Putamen (tissue), 1 donor: ENCODE measurements around the gene GAL3ST2.
"Not testable (repeated sequence)": the region's sequence is repeated elsewhere in the genome, so short reads cannot be mapped to it uniquely, and the experiment has no call there.

ENCODE experiments used
- DNase-seq: peaks from one replicate; pipeline ENCODE4 v3.0.0-alpha.2; 2016; ENCODE audit warnings: low spot score

GAL3ST2 gene

DNA sequence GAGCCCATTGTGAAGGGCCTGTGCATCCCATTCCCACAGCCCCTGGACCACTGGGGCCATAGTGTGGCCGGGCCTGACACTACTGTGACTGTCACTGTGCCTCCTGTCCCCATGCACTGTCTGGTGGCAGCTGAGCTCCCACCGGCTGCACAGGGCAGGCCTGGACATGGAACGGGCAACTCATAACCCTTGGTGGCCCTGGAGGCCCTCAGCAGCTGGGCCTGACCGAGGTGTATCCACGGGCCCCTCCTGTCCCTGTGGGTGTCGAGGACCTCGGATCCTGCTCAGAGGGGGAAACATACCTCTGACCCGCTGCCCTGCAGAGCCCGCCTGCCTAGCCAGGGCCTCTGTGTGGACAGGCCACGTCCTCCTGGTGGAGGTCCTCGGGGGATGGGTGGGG is 7.8 kb upstream of the GAL3ST2 start:
- no peak for DNase-seq

GRCh38 chr2:241769819-241770184 is 6.8 kb upstream of the GAL3ST2 start:
- no peak for DNase-seq

DNA sequence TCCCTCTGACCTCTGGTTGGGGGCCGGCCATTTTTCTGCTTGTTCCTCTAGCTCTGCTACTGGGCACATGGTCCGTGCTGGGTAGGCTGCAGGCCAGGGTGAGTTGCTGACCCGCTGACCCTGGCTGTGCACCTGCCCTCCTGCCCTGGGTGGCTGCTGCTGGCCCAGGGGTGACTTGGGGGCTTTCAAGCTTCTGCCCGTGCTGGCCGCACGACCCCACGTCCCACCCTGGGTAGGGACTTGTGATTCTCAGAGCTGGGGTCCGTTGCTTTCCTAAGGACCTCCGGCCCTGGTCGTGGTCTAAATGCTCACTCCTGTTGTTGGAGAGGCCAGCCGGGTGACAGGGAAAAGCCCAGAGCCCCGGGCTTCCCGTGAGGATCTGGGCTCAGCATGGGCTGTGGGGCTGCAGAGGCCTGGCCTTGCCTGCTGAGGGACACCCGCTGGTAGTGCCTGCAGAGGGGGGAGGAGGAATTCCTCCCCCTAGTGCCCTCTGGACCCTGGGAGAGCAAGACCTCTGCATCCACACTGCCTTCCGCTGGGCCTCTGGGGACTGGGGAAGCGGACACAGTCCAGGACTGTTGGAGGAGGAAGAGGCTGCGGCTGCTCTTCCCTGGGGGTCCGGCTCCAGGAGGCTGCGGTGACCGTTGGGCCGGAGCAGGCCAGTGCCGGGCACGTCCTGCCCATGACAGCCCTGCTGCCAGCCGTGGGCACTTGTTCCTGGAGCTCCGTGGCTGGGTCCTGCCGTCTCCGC is 6.3 kb upstream of the GAL3ST2 start:
- no peak for DNase-seq

DNA sequence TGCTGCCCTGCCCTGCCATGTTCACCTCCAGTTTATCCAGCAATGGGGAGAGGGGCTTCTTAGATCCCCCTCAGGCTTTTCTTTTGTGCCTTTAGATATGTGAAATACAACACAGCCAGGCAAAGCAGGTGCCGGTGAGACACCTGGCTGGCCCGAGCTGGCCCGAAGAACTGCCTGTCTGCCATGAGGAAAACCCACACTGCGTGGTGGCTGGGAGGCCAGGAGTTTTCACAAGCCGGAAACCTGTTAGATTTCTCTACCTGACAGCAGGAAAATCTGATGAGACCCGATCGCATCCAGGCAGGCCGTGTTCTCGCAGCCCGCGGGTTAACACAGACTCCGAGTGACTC is 5.7 kb upstream of the GAL3ST2 start:
- no peak for DNase-seq

DNA sequence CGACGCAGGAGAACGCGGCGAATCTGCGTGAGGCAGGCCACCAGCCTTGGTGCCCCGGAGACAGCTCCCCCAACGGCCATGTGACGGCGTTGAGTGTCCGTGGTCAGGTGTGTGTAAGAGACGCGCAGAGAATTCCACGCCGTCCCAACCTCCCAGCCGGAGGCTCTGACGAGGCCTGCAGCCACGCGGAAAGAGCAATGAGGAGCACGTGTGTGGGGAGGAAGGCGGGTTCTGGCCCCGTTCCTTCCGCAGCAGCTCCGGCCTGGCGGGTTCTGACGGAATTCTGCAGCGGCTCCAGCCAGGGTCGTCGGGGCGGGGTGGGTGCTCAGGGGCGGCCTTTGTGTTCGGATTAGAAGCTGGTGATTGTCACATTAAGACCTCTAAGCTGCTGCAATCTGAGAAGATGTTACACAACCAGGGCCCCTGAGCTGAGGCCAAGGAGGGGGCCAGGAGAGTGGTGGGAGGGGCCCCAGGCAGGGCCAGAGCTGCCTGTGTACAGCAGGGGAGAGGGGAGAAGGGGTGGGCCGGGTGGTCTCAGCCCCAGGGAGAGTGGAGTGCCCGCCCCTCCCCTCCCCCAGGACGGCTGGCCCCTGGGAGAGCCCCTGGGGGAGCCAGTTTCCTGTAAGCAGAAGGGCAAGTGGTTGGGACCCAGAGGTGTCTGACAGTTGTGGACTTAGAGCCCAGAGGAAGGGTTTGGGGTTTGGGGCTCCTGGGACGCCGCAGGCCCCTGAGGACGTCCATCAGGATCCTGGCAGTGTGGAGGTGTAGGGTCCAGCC is 5.1 kb upstream of the GAL3ST2 start:
- DNase-seq: no peak

- no peak for DNase-seq
Measured at GRCh38 chr2:241772063-241772499, 4.5 kb upstream of the GAL3ST2 start.

- DNase-seq: no peak
Measured at GRCh38 chr2:241773511-241774418, 2.9 kb upstream of the GAL3ST2 start.

- DNase-seq: no peak
Measured at GRCh38 chr2:241774419-241775222, 2.0 kb upstream of the GAL3ST2 start.

- no peak for DNase-seq
Measured at GRCh38 chr2:241775223-241776177, 1.1 kb upstream of the GAL3ST2 start.

GRCh38 chr2:241777170-241777685 is 606 bp downstream of the GAL3ST2 start:
- no peak for DNase-seq

DNA sequence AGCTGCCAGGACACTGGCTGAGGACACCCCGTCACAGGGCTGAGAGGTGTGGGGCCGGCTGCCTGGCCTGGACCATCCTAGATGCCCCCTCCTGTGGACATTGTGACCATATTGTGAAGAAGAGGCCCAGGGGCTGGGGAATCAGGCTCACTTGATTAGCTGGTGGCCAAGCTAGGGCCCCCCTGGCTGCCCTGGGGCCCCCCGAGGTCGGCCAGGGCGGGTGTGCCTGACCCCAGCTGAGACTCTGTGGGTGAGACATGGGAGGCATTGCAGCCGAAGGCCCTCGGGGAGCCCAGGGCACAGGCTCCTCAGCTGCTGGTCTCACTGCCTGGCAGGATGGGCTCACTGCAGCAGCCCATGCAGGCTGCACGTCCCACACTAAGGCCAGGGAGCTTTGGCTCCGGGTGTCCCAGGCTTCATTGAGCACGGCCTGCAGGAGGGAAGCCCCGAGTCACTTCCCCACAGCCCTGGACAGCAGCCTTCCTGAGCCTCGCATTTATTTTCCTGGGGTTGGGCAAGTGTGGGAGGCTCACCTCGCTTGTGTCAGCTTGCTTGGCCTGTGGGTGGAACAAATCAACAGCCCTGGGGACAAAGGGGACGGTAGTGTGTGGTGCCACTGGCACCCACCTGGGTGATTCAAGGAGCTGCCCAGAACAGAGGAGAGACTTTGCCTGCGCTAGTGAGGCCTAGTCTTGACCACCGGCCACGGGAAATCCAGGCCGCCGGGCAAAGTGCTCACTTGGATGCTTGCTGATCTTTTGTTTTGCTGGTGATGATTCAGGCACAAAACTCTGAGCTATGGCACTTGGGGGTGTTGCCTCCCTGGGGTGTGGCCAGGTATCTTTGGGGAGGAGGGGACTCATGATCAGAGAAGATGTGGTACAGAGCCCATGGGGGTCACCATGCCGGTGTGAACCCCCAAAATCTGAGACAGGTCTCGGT is 1.3 kb downstream of the GAL3ST2 start:
- no peak for DNase-seq

GRCh38 chr2:241780939-241781569 is 4.4 kb downstream of the GAL3ST2 start:
- DNase-seq: no peak

DNA sequence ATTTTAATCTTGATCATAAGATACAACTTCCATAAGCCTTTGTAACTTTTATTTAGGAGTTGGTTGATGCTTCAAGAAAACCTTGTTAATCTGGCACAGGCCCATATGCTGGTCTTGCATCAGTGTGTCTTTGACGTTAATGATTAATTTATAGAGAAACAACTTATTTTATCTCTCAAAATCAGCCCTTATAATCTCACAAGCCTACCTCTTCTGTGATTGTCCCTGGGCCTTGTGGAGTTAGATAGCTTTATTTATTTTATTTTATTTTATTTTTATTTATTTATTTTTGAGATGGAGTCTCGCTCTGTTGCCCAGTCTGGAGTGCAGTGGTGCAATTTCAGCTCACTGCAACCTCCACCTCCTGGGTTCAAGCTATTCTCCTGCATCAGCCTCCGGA is 5.4 kb downstream of the GAL3ST2 start:
- not testable (repeated sequence) for DNase-seq

DNA sequence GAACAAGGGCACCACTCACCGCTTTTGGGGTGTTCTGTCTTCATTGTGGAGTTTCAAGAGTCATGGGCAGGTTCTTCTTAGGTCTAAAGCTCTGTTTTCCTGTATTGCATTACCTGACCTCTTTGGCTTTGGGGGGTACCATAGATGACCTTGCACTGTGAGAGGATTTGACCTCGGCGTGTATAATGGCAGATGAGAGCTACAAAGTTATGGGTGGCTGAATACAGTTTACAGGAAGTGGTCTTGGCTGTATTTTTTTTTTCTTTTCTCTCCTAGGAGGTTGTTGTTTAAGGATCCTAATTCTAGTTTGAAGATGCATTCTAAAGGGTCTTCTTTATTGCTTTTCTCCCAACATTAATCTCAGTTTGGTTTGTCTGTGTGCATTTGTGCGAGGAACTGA is 11.5 kb downstream of the GAL3ST2 start:
- DNase-seq: no peak

- no peak for DNase-seq
Measured at GRCh38 chr2:241788572-241788971, 11.9 kb downstream of the GAL3ST2 start.

- not testable (repeated sequence) for DNase-seq
Measured at GRCh38 chr2:241791385-241791784, 14.8 kb downstream of the GAL3ST2 start.

DNA sequence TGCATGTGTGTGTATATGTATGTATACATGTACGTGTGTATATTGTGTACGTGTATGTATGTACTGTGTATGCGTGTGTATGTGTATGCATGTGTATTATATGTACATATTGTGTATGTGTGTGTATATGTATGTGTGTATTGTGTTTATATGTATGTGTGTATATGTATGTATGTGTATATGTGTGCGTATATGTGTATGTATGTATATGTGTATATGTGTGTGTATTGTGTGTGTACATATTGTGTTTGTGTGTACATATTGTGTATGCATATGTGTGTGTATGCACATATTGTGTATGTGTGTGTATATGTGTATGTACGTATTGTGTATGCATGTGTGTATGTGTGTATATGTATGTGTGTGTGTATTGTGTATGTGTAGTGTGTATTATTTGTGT is 16.8 kb downstream of the GAL3ST2 start:
- no peak for DNase-seq

DNA sequence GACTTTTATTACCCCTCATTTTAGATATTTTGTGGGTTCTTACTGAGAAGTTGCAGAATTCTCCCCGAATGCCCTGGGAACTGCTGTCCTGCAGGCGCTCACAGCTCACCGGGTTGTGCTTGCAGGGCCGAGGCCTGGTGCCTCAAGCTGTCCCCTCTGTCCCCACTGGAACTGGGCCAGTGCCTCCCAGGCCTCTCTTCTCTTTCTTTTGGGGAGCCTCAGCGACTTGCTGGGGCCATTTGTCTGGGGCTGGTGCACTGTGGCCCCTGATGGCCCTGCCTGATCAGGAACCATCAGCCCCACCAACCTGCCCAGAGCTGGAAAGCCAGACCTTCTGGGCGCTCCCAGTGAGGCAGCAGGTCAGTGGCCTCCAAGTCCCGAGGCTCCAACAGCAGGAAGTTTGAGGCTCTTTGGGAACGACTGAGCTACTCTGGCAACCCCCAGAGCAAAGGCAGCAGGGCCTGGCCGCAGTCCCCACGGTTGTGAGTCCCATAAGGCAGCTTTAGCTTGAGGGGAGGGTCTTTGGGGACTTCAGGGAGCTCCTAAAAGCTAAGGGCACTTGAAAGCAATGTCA is 17.7 kb downstream of the GAL3ST2 start:
- no peak for DNase-seq
